ENCODE results near the gene SPATA9. TPM values are rescaled to one million over a fixed set of nuclear protein-coding genes. Genes with fewer than 3 reads are reported as not detected.
"Not testable (repeated sequence)": the region's sequence is repeated elsewhere in the genome, so short reads cannot be mapped to it uniquely, and the experiment has no call there.

Gene SPATA9
- total and polyA plus RNA-seq, 2 donors (not counting 3 experiments of a cell fraction or from before 2014, with no cell fraction given): 0.07 TPM; not detected in 1

DNA sequence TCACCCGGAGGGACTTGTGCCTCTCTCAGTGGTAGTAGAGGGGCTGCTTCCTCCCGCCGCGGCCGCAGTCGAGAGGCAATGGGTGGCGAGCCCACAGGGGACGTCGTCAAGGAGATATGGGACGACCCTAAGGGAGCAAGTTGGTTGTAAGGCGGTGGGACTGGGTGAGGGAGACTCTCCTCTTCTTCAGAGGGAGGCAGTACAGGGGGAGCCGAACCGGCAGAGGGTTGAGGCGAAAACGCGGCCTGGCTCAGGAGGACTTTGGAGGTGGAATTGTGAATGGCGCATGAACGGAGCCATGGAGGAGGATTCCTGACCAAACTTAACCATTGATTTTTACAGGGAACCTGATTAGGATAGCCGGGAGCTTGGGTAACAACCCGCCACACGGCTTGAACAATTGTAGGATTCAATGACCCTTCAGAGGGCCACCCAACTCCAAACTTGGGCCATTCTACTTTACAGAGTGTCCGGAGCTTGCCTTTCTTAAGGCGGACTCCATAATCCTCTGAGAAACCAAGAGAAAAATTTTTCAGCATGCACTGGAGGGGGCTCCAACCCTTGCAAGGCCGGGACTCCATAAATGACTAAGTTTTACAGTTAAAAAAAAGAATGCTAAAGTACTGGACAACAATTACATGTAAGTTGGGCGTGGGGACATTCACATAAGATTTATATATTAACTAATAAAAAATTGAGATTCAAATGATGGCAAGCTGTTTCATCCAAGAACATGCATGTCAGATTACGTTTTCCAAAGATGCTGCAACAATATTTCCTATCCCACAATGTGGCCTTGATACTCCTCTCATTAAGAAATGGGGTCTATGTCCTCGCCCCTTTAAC, 28.9 kb upstream of the SPATA9 start:
- no peaks in the 10 kb centered on the region for H3K9me3 ChIP-seq (replicated peaks; ENCODE audit: control insufficient read depth, insufficient read depth, low read length)
- intact Hi-C loops (cut with micrococcal nuclease) (no loop called here), dilution Hi-C loops (cut with MboI; ENCODE audit: extremely low pct_ligation_motif_present, low sequenced_read_pairs) (no loop called here)
- H3K4me1 ChIP-seq (ENCODE audit: control insufficient read depth, extremely low read depth, insufficient read depth, low read length): peaks cover 33% of the 10 kb centered on the region
- no peaks in the 10 kb centered on the region for H3K36me3 ChIP-seq (ENCODE audit: control insufficient read depth in 2 of 2, extremely low read depth in 1 of 2, insufficient read depth in 2 of 2, low read length in 2 of 2)
- CTCF ChIA-PET: interaction anchor here (1.3 kb wide), 1 partner anchor 14 kb away, joined by 4 read pairs; no protein-coding TSS in a partner anchor
- no peaks in the 10 kb centered on the region for H4K20me1 ChIP-seq (replicated peaks; ENCODE audit: control insufficient read depth, extremely low read depth, insufficient read depth, low read length)
- H3K4me3 ChIP-seq (replicated peaks in 1 of 3; ENCODE audit: insufficient read depth in 1 of 3, low read depth in 1 of 3, low read length in 3 of 3): no peak overlapping the region
- no peak overlapping the region for H3K9ac ChIP-seq (replicated peaks; ENCODE audit: extremely low read depth, insufficient read depth, low read length)
- no peak overlapping the region for H3K4me2 ChIP-seq (ENCODE audit: insufficient read depth, low read length)
- FAIRE-seq: no peak
- H3K79me2 ChIP-seq (ENCODE audit: control insufficient read depth, insufficient read depth, low read length): no peaks in the 10 kb centered on the region
- no peaks in the 10 kb centered on the region for H3K27me3 ChIP-seq (ENCODE audit: control insufficient read depth in 2 of 2, insufficient read depth in 2 of 2, low read length in 2 of 2)
- peak overlapping the region; percentile 34 for H3K27ac ChIP-seq (ENCODE audit: insufficient read depth, low read depth, low read length)
- H3K9me1 ChIP-seq (replicated peaks; ENCODE audit: control insufficient read depth, extremely low read depth, insufficient read depth, low read length): no peaks in the 10 kb centered on the region
- TF ChIP-seq, protein P1, sequence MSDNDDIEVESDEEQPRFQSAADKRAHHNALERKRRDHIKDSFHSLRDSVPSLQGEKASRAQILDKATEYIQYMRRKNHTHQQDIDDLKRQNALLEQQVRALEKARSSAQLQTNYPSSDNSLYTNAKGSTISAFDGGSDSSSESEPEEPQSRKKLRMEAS (IDR thresholded peaks at IDR 0.05; ENCODE audit: insufficient read depth, insufficient read length): no peak
- BruUV-seq (replicated peaks): no TSS peak
- H2AFZ ChIP-seq (ENCODE audit: low read depth, low read length): no peak overlapping the region
- POLR2A ChIA-PET: no interaction called here
- DNase-seq (ENCODE audit: low read depth, low spot score): no peak

DNA sequence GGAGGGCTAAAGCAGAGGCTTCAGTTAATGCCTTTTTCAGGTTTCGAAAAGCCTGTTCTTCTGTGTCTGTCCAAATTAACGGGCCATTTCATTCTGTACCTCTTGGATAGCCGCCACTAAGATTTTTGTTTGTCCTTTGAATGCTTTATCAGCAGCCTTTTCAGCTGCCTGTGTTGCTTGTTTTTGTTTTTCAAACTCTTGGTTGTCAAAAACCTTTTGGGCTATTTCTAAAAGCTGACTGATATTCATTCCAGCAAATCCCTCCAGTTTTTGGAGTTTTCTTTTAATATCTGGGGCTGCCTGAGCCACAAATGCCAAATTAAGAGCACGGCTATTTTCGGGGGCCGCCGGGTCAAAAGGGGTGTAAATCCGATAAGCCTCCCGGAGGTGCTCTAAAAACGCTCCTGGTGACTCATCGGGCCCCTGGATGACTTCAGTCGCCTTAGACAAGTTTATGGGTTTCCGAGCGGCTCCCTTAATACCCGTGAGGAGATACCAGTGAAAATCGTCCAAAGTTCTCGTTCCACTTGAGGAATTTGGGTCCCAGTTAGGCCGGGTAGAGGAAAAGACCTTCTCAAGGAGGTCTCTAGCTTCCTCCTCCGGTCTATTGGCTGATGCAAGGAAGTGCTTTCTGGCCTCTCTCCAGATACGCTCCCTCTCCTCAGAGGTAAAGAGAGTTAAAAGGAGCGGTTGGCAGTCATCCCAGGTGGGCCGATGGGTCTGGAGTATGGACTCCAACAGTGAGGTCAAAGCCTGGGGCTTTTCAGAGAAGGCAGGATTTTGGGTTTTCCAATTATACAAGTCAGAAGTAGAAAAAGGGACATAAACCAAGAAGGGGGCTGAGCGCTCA, 28.1 kb upstream of the SPATA9 start:
- H3K27ac ChIP-seq (ENCODE audit: insufficient read depth, low read depth, low read length); DNase-seq (ENCODE audit: low read depth, low spot score); intact Hi-C loops (cut with micrococcal nuclease); BruUV-seq (replicated peaks); POLR2A ChIA-PET; H4K20me1 ChIP-seq (replicated peaks; ENCODE audit: control insufficient read depth, extremely low read depth, insufficient read depth, low read length); H3K9ac ChIP-seq (replicated peaks; ENCODE audit: extremely low read depth, insufficient read depth, low read length); H3K36me3 ChIP-seq (ENCODE audit: control insufficient read depth in 2 of 2, extremely low read depth in 1 of 2, insufficient read depth in 2 of 2, low read length in 2 of 2); H3K4me3 ChIP-seq (replicated peaks in 1 of 3; ENCODE audit: insufficient read depth in 1 of 3, low read depth in 1 of 3, low read length in 3 of 3); H3K4me2 ChIP-seq (ENCODE audit: insufficient read depth, low read length); H3K9me3 ChIP-seq (replicated peaks; ENCODE audit: control insufficient read depth, insufficient read depth, low read length); H3K9me1 ChIP-seq (replicated peaks; ENCODE audit: control insufficient read depth, extremely low read depth, insufficient read depth, low read length); dilution Hi-C loops (cut with MboI; ENCODE audit: extremely low pct_ligation_motif_present, low sequenced_read_pairs); H3K27me3 ChIP-seq (ENCODE audit: control insufficient read depth in 2 of 2, insufficient read depth in 2 of 2, low read length in 2 of 2); H3K79me2 ChIP-seq (ENCODE audit: control insufficient read depth, insufficient read depth, low read length): not testable (repeated sequence)
- Histone ChIP-seq H2AFZ (ENCODE audit: low read depth, low read length) (peak overlapping the region; percentile 70), H3K4me1 (ENCODE audit: control insufficient read depth, extremely low read depth, insufficient read depth, low read length) (peaks cover 27% of the 10 kb centered on the region)
- CTCF ChIA-PET: interaction anchor here (1.3 to 1.6 kb wide), 2 partner anchors 13 to 70 kb away, joined by 4 read pairs; no protein-coding TSS in a partner anchor
- FAIRE-seq: peak; percentile 24
